ENCODE data around the gene FAM234B.

FAM234B gene, protein sequence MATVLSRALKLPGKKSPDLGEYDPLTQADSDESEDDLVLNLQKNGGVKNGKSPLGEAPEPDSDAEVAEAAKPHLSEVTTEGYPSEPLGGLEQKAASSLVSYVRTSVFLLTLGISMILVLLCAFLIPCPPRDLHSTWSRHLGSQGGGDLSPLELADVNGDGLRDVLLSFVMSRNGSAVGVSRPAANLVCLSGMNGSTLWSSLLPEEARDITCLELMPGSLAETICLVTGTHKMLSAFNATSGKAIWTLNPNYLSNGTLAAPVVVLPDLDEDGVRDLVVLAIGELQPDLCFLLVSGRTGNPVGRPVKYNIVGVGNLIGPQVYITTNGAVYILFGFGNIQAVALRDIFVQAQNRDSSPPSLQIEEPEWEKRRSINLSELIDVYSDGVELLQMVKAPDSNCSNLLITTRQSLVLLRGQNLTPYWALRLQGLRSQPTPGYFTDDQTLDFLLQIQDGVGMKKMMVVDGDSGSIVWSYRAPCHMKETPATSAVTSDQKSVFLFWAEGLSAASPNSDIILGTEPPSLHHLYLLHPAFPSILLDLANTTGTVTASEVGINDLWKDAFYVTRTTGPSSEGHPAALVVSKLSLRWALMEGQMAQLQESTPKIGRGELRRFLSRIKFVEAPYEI

DNA sequence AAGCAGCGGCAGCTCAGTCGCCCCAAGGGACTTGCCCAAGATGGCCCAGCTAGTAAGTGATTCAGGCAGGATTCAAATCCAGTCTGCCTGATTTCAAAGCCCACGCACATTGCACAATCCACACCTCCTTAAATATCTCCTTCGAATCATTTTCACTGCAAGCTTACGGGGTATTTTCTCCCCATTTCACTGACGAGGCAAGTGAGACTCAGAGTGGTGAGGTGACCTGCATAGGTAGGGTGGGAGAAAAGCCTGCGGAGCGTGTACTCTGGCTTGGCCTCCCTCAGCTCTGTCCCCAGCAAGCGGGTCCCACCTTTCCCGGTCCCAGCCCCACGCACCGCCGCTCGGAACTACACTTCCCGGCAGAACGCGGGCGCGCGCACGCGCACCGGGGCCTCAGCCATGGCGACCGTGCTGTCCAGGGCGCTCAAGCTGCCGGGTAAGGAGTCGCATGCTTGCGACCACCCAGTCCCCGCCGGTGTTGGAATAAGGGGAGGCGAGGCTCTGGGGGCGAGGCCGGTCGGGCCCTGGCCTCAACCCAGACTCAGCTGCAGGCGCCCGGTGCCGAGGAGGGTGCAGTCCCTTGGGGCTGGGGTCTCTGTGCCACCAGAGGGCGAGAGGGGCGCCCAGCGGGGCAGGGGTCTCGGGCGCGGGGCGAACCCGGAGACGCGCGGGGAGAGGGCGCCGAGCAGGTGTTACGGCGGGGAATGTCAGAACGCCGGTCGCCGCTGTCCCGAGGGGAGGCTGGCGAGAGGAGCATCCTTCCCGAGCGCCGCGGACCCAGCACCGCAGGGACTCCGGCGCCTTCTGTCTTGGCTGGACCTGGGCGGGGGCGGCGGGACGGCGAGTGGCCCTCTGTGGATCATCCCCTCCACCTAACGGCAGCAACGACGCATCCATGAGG is at the start of gene FAM234B:
Gene FAM234B, plus strand, starts transcription at position 380 of the 904 bp plus-strand sequence. Its CDS starts 23 bp downstream, at position 403.
- peak; percentile 78 for DNase-seq

DNA sequence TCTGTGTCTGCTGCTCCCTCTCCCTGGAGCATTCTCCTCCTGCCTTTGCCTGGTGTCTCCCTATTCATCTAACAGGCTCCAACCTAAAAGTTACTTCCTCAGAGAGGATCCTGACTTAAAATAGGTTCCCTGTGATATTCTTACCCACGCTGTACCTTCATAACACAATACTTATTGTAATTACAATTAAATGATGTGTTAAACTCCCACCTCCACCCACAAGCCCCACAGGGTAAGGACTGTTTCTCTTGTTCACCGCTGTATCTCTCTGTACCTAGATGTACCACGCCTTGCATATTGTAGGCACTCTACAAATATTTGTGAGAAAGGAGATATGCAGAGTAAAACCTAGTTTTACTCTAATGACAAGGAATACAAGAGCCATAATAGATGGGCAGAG is 49.1 kb upstream of the FAM234B start:
- DNase-seq: no peak

DNA sequence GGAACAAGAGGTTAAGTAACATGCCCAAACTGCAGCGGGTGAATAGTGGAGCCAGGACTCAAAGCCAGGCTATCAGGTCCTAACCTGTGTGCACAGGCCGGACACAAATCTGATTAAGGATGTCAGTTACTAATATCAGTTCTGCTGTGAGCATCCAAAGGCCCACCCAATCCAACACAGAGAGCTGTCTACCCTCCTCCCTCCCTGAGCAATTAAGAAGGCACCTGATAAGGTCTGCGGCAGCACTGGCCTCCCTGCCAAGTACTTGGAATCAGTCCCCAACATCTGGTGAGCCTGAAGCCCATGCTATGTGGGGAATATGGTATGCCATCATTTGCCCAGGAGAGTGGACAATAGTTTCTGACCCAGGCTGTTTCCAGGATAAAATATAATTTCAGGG is 48.0 kb upstream of the FAM234B start:
- no peak for DNase-seq

DNA sequence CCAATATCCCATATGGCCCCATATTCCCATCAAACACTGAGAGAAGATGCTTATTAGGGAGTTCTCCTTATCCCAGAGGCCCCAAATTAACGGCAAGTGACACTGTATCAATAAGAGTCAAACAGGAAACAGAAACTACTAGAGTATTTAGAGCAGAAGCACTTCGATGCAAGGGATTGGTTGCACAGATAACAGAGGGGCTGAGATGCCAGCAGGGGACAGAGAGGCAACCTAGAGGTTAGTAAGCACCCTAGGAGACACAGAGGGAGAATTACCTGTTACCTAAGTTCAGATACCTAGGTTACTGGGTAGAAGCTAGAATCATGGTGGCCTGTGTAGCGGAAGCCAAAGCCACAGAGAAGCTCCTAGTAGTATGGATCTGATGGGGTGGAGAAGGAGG is 47.0 kb upstream of the FAM234B start:
- no peak for DNase-seq

DNA sequence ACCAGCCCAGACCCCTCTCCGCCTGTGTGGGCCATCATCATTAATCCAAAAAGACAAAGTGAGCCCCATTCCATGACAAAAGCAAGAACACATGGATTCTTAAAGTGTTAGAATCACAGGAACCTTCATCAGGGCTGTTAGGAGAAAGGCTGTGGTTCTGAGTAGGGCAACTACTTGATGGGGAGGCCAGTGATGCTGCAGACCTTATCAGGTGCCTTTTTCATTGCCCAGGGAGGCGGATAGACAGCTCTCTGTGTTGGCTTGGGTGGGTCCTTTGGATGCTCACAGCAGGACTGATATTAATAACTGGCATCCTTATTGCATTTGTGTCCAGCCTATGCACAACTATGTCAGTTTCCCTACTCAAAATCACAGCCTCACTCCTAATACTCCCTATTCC is 46.4 kb upstream of the FAM234B start:
- DNase-seq: no peak

DNA sequence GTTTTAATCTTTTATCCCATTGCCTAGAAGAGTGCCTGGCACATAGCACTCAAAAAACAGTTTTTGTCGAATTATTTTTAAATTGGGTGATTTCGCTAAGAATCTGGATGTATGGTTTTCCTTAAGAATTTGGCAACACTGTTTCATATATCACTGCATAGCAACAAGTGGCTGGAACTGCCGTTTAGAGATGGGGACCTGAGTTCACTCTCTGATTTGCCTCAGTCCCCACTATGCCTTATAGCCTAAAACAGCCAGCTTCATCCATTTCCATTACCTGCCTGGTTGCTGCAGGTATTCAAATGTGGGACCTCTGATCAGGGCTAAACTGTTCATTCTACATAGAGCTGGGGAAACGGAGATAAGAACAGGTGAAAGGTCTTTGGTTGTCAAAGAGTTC is 45.9 kb upstream of the FAM234B start:
- no peak for DNase-seq

DNA sequence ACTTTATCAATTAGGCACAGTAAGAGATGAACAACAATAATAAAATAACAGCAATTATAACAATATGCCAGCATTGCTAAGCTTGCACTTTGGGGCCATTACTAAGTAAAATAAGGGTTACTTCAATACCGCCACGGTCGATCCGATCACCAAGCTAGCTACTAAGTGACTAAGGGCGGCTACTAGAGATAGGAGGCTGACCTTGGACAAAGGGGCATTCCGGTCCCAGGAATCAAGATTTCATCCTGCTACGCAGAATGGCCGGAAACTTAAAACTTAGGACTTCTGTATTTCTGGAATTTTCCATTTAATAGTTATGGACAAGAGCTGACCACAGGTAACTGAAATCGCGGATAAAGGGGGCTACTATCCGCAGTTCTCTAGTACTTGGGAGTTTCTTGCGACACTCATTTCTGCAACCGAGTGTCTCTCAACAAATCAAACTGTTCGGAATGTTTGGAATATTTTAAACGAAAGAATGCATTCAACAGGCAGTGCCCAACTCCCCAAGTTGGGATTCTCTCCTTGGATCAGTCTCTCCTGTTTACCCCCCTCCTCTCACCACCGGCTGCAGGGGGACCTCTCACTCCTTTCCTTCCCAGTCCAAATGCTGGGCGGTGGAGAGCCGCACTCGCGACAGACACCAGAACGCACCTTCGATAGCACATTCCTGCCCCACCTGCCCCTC is 44.8 kb upstream of the FAM234B start:
- no peak for DNase-seq

DNA sequence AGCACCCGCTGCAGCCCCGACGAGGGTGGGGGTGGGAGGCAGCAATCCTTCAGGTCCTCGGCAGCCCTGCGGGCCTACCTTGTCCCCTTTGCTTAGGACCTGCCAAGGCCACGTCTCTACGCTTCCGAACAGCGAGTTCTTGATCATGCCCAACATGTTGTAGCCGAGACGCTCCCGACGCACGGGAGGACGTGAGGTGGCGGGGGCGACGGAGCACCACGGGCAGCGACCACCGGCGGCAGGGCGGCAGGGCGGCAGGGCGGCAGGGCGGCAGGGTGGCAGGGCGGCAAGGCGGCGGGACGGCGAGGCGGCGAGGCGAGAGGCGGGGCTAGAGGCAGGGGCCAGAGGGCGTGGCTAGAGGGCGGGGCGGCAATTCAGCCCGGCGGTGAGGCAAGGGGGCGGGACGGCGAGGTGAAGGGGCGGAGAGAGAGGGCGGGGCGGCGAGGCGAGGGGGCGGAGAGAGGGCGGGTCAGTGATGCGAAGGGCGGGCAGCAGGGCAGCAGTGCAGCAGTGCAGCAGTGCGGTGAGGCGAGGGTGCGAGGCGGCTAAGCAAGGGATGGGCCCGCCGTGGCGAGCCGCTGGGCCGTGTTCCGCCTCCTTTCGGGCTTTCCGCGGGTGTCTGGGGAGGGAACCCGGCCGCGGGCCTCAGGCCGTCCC is 44.1 kb upstream of the FAM234B start, which contains the start of gene HEBP1:
Gene HEBP1, minus strand, starts transcription at position 307 of the 657 bp plus-strand sequence. Its CDS starts 151 bp downstream, at position 156.
- DNase-seq: peak; percentile 98

DNA sequence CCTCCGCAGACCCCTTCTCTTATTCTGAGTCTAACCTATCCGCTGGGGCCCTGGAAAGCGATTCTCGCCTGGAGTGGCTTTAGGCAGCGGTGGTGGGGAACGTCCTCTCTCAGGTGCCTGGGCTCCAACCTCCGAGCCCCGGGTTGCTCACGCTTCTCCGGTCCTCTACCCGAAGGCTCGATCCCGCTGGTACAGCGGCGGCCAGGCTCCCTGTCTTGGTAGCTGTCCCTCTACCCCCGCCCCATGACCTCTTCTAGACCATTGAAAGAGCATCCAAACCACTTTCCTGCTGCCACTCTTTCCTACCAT is 43.6 kb upstream of the FAM234B start:
- no peak for DNase-seq

DNA sequence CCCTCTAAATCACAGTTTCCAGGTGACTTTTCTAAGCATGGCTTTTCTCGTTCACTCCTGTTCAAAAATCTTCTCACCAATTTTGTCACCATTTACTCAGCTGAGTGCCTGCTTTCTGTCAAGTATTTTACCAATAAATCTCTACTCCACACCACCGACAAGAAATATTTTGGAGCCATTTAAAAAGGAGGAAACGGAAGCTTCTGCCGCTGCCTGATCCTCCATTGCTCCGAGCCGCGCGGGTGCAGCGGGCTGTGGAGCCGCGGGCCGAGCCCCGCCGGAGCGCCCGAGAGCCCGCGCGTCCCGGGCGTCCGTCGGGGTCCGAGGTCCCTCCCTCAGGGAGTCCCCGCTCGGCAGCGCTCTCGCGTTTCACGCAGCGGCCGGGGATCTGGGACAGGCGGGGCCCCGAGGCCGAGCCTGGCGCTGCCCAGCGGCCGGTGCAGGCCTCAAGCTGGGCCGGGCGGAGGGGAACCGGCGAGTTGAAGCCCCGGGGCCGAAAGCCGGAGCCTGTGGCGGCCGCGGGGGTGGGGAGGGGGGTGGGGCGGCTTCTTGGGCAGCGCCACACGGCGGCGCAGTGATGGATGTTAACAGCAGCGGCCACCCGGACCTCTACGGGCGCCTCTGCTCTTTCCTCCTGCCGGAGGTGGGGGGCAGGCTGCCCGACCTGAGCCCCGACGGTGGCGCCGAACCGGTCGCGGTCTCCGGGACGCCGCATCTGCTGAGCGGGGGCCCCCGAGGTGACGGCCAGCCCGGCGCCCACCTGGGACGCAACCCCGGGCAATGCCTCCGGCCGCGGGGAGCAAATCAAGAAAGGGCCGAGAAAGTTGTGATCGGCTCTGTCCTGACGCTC is 43.0 kb upstream of the FAM234B start:
- DNase-seq: peak; percentile 63

DNA sequence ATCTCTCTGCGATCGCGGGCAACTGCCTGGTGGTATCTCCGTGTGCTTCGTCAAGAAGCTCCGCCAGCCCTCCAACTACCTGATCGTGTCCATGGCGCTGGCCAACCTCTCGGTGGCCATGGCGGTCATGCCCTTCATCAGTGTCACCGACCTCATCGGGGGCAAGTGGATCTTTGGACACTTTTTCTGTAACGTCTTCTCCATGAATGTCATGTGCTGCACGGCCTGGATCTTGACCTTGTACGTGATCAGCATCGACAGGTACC is 42.5 kb upstream of the FAM234B start:
- DNase-seq: no peak

DNA sequence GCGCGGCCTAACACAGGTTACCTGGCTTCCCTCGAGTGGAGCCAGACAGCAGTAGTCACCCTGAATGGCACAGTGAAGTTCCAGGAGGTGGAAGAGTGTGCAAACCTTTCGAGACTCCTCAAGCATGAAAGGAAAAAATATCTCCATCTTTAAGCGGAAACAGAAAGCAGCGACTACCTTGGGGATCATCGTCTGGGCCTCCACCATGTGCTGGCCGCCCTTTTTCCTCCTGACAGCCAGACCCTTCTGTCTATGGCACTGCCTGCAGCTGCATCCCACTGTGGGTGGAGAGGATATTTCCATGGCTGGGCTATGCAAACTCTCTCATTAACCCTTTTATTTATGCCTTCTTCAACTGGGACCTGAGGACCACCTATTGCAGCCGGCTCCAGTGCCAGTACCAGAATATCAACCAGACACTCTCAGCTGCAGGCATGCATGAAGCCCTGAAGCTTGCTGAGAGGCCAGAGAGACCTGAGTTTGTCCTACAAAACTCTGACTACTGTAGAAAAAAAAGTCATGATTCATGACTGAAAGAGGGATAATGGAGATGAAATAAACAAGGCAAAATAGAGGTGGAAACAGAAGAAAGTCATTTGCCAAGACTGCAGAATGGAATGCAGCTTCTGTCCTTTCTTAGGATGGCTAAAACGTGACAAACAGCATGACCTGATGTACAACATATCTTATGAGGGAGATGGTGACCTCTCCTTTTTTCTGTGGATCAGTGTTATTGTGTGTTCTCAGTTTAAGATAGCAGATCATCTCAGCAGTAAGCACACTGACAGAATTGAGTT is 41.7 kb upstream of the FAM234B start:
- DNase-seq: no peak

DNA sequence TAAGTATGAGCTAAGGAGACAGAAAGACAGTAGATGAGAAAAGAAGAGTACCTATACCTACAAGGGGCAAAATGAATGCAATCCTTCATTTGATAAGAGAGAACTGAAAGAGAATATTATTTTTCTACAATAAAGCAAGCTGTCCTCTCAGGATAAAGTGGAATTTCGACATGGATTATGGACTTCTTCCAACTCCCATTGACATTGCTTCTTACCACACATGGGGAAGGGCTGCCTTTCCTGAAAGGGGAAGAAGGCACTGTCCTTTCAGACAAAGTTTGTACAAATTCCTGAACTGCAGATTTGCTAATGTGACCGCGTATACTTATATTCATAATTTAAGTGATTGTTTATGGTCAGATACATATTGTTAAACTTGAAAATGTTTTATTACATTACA is 39.8 kb upstream of the FAM234B start:
- no peak for DNase-seq

DNA sequence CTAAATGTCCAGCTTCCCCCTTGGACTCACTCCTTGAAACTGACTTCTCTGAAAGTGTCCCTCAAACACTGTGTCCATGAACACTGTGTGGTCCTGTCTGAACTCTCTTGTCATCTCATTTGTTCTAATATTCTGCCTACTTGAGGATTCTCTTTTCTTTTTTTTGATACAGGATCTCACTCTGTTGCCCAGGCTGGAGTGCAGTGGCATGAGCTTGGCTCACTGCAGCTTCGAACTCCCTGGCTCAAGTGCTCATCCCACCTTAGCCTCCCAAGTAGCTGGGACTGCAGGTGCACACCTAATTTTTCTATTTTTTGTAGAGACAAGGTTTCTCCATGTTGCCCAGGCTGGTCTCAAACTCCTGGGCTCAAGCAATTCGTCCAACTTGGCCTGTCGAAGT is 39.2 kb upstream of the FAM234B start:
- DNase-seq: no peak

DNA sequence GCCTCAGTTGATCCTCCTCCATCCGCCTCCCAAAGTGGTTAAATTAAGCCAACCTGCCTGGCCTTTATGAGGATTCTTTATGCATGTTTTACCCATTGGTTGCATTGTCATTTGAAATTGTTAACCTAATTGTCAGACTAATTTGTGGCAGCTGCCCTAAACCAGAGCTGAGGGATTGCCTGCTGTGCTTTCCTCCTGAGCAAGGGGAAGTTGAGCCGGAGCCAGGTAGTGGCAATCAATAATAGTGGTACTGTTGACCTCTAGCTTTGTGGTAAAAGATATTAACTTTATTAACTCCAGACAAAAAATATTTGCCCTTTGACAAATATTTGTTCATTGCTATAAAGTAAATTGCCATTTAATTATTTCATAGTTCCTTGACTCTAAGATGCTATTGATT is 38.5 kb upstream of the FAM234B start:
- DNase-seq: no peak

DNA sequence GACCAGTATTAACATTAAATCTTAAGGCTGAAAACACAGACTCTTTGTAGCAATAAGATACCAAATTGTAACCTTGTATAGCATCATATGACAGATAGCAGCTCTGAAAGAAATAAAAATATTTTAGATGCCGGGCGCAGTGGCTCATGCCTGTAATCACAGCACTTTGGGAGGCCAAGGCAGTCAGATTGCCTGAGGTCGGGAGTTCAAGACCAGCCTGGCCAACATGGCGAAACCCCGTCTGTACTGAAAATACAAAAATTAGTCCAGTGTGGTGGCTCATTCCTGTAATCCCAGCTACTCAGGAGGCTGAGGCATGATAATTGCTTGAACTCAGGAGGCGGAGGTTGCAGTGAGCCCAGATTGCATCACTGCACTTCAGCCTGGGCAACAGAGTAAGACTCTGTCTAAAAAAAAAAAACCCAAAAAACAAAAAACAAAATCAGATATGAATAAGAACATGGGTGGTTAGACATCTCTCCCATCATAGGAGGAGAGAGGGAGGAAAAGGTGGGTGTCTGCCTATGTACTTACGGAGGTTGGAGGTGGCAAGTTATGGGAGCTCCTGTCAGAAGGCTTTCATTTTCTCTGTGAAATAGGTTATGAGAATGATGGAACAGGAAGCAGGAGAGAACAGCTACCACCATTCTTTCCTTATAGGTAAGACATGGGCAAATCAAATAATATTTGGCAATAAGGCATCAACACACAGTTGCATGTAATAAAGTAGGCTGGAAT is 36.5 kb upstream of the FAM234B start:
- DNase-seq: no peak

DNA sequence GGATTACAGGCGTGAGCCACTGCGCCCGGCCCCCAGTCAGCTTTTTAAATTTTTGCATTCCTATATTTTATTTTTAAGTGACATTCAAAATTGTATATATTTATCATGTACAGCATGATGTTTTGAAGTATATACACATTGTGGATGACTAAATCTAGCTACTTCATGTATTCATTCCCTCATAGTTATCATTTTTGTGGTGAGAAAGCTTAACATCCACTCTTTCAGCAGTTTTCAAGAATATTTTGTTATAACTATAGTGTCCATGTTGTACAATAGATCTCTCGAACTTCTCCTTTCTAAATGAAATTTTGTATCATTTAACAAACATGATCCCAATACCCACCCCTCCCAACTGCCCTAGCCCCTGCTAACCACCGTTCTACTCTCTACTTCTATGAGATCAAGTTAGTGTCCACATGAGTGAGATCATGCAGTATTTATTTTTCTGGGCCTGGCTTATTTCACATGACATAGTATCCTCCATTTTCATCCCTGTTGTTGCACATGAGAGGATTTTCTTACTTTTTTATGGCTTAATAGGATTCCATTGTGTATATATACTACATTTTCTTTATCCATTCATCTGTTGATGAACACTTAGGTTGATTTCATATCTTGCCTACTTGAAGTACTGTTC is 35.3 kb upstream of the FAM234B start:
- no peak for DNase-seq

DNA sequence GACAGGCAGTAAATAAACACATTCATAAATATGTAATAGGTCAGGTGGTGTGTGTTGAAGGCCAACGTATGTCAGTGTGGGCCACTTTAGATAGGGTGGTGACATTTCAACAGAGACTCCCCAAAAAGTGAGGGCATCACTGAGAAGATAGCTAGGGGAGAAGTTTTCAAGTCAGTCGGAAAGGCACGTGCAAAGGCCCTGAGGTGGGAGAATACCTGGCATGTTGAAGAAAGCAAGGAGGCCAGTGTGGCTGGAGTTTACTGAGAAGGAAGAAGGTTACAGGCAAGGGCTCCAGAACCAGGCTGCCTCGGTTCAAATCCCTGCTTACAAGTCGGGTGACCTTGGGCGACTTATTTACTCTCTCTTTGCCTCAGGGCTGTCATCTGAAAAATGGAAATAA is 33.1 kb upstream of the FAM234B start:
- no peak for DNase-seq

DNA sequence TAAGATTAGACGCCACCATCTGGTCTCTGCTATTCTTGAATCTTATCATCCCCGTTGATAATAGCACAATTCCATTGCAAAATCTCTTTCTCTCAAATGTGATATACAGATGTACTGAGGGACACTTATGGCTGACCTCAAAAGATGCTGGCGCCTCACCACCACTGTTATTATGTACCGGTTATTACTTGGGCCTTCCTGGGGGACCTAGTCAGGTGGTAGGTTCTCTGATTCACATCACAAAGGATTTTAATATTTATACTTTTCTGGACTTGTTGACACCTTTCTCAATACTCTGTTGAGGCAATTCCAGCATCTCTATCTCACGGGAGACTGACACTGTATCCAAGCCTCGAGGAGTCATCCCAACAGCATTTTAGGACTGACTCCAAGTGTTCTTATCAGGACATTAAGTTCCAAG is 21.3 kb upstream of the FAM234B start:
- no peak for DNase-seq
